ENCODE measurements around the gene IP6K3.

IP6K3 gene

DNA sequence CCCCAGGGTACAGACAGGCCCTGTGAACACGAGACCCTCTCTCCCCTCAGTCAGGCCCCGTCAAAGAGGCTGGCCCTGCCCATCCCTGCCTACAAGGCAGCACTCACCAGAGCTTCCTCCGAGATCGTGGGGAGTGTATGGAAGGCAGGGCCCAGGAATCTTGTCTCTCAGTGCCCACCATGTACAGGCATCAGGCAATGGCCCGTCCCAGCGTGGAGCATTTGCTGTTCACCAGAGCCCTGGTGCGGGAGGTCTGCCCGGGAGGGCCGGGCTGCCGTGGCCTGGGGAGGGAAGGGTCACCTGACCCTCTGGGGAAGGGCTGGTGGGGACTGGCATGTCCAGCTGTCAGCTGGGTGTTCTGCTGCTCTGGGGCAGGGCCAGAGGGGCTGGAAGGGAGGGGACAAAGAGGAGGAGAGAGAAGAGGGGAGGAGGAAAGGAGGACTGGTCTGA is at the start of gene IP6K3:
Gene IP6K3, minus strand, starts transcription at position 255 of the 450 bp plus-strand sequence. CDS start 11,429 bp downstream, outside the sequence.
- no peak for DNase-seq (ENCODE audit: low spot score)

DNA sequence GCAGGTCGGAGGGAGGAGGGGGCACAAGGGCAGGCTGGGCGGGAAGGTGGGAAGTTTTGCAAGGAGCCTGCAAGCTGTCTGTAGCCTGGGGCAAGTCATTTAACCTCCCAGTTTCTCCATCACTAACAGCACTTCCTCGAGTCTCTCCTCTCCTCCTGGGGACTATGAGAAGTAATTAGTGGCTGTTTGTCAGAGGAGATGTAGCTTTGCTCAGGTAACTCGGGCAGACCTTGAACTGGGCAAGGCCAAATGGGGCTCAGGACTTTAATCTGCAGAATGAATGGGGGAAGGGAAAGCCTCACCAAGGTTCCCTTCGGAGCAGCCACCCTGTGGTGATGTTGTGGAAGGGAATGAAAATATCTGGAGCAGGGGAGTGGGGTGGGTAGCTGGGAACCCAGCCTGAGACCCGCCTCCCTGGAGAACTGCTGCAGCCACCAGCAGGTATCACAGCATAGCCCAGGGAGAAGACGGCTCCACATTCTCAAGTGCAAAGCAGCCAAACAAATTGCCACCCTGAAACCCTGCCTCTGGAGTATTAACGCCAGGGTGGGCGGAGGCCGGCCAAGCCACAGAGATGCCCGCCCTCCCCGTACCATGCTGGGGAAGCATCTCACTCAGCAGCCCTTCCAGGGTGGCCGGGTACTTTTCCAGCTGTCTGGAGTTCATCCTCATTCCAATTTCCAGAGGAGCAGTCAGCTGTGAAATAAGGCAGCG is 48.4 kb upstream of the IP6K3 start:
- DNase-seq (ENCODE audit: low spot score), result peak; percentile 14

- DNase-seq (ENCODE audit: low spot score), result no peak
Measured at GRCh38 chr6:33792981-33793380, 46.3 kb upstream of the IP6K3 start.

GRCh38 chr6:33791620-33792019 is 44.9 kb upstream of the IP6K3 start:
- DNase-seq (ENCODE audit: low spot score), result no peak

- DNase-seq (ENCODE audit: low spot score), result no peak
Measured at GRCh38 chr6:33790910-33791309, 44.2 kb upstream of the IP6K3 start.

- no peak for DNase-seq (ENCODE audit: low spot score)
Measured at GRCh38 chr6:33790379-33790778, 43.7 kb upstream of the IP6K3 start.

- DNase-seq (ENCODE audit: low spot score), result no peak
Measured at GRCh38 chr6:33789550-33789895, 42.8 kb upstream of the IP6K3 start.

- DNase-seq (ENCODE audit: low spot score), result peak; percentile 86
Measured at GRCh38 chr6:33788694-33789549, 42.2 kb upstream of the IP6K3 start, which contains the start of gene LEMD2. Gene LEMD2, minus strand, starts transcription at chr6:33789130. Its CDS starts 14 bp downstream, at chr6:33789116.

GRCh38 chr6:33787954-33788693 is 41.4 kb upstream of the IP6K3 start:
- DNase-seq (ENCODE audit: low spot score), result peak; percentile 53

GRCh38 chr6:33787346-33787953 is 40.7 kb upstream of the IP6K3 start:
- DNase-seq (ENCODE audit: low spot score), result no peak

- DNase-seq (ENCODE audit: low spot score), result no peak
Measured at GRCh38 chr6:33786736-33787135, 40.0 kb upstream of the IP6K3 start.

DNA sequence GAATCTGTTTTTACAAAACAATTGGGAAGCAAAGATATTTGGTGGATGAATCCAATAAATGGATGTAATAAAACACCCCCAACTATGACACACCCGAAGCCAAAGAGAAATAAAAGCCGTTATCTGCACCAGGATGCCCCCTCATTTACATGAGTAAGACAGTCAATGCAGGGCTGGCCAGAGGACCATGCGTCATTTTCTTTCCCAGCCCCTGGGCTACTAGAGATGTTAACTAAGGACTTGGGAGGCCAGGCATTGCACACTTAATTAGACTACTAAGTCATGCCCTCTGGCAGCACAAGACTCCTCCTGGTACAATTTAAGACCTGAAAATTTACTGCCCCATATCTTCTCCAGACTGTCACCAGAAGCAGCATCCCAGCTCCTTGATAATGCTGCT is 39.1 kb upstream of the IP6K3 start:
- no peak for DNase-seq (ENCODE audit: low spot score)

DNA sequence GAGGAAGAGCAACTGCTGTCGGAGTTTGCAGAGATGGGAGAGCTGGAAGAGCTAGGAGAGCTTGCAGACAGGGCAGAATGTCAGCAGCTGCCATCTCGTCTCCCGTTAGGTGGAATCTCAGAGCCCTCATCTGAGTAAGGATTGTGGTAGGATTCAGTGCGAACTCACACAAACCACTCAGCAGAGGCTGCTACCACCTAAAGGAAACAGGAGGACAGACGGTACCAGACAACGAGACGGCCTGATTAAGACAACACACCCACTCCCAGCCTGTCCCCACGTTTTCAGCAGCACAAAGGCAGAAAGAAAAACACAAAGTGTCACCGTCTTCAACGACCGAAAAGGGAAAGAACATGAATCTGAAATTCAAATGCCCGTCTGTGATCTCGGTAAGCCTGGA is 38.1 kb upstream of the IP6K3 start:
- no peak for DNase-seq (ENCODE audit: low spot score)

DNA sequence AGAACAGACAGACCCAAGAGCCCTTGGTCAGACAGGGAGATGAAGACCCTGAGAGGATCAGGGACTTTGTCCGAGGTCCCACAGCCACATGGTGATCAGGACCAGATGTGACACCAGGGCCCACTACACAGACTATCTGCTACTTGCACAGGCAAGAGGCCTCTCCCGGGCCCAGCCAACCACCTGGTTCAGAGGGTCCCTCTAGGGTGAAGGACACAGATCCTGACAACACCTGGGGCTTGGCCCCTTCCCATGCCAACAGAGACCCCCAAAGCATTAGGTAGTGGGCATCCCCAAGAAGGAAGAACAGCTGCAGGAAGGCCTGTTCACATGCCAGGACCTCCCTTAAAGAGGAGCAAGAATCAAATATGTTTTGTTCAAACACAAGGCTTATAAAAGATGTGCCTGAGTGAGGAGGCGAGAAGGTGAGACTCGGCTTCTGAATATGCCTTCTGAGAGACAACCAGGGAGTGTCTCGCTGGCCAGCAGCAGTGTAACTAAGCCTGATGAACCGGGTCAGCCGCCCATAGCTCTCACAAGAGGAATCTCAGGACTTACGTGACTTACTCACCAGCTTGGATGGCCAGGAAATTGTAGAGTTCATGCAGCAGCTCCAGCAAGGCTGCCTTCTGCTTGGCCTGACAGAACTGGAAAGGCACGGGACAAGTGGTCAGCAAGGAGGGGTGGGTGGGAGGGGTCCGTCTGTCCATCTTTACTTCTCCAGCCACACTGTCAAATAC is 37.2 kb upstream of the IP6K3 start:
- no peak for DNase-seq (ENCODE audit: low spot score)

DNA sequence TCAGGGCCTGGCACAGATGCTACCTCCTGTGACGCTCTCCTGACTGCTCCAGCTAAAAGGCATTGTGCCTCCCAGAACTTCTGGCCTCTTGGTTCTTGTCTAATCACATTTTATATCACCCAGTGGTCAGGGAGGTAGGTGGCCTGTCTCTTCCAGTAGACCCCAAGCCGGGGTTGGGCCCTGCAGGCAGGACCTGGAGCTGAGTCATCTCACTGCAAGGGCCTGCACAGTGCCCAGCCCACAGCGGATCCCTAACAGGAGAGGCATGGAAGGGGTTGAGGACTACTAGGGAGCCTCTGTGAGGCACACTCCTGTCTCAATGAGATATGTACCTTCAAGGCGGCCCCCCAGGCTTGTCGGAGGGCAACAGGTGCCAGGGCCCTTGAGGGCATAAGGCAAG is 35.9 kb upstream of the IP6K3 start:
- no peak for DNase-seq (ENCODE audit: low spot score)

- DNase-seq (ENCODE audit: low spot score), result no peak
Measured at GRCh38 chr6:33781131-33781975, 34.6 kb upstream of the IP6K3 start.

DNA sequence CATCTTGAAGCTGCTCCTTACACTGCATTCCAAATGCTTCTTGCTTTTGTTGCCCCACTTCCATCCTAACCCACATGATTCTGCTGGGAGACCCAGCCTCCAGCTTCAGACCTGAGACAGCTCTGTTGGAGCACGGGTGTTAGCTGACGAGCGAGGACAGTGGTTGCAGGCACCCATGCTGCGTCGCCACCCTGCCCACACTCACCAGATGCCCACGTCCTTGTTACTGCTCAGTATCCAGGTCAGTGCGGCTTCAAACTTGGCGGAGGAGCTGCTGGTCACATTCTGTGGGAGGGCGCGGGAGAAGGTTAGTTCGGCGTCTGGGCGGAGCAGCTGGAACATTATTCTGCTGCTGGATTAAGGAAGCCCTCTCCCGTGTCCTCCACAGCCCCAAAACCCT is 33.2 kb upstream of the IP6K3 start:
- DNase-seq (ENCODE audit: low spot score), result no peak

DNA sequence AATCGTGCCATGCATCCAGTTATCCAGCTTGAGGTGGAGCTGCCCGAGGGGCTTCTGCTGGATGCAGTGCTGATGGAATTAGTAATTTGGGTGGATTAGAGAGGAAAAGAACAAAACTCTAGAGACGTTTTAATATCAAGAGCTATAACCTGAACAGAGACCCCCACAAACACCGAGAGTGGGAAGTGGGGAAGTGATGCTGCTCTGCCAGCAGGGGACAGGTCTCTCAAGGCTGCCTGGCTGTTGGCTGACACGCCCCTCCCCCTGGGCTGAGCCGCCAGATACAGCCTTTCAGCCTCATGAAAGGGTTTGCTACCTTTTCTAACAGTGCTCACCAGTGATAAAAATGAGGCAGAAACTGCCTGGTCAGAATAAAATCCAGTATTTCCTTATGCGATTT is 32.6 kb upstream of the IP6K3 start:
- DNase-seq (ENCODE audit: low spot score), result no peak

GRCh38 chr6:33778444-33779121 is 31.9 kb upstream of the IP6K3 start:
- no peak for DNase-seq (ENCODE audit: low spot score)

All from HuH-7 (cell line).